Skin epidermis (tissue), 12 donors: ENCODE data around the gene ZNF638.
"Not testable (repeated sequence)": the region's sequence is repeated elsewhere in the genome, so short reads cannot be mapped to it uniquely, and the experiment has no call there.

ENCODE experiments used
- H3K27ac ChIP-seq, 21 experiments: fragments of 200-600 bp; sonication (generic) in 11 of 21; one replicate each; pipeline ENCODE4 v1.5.0; 2020; ENCODE audit warnings: mild to moderate bottlenecking in 3 of 21, inconsistent platforms in 2 of 21, moderate library complexity in 2 of 21
- H3K4me3 ChIP-seq, 7 experiments: fragments of 200-600 bp; sonication (generic) in 2 of 7; one replicate each; pipeline ENCODE4 v1.5.0; 2020; ENCODE audit warnings: inconsistent platforms in 2 of 7, mild to moderate bottlenecking in 2 of 7, moderate library complexity in 1 of 7

ZNF638 gene

DNA sequence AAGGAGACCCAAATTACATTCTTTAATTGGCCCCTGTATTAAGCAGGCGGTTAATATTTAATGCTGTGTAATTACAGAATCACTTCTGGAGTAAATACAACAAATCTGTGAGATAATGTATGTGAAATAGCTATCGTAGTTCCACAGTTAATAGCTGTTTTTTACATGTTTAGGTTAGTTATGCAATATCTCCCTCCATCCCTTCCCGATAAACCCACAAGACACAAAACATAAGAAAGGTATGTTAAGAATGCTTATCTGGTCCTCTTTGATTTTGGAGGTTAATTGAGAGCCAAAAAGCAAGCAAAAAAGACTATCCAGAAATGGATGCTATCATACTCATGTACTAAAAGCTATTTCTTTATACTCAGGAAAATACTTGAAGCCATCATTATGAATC lies 49.1 kb downstream of the ZNF638 start:
- Histone ChIP-seq H3K27ac (no peak overlapping the region), H3K4me3 (no peak overlapping the region)

DNA sequence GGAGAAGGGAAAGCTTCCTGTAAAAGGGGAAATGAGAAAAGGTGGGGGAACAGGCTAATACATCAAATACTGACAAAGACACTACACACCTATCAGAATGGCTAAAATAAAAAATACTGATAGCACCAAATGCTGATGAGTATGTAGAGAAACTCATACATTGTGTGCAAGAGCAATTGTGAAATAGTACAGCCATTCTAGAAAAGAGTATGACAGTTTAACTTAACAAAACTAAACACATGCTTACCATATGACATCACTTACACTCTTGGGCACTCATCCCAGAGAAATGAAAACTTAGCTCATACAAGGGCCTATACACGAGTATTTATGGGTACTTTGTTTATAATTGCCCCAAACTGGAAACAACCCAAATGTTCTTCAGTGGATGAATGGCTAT lies 53.4 kb downstream of the ZNF638 start:
- no peak overlapping the region for H3K27ac ChIP-seq

DNA sequence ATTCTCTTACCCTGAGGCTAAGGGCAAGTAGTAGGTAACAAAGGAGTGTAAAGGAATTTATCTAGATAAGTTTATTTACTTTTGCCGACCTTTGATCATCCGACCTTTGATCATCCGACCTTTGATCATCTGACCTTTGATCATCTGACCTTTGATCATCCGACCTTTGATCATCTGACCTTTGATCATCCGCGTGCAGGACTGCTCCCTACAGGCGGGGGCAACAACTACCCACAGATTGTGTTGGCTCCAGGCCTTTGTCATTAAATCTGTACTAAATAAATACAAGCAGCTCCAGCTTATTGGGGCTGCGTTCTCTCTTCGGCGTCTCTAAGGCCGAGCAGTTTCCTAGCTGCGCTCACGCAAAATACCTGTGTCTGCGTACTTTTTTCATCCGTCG lies 56.6 kb downstream of the ZNF638 start:
- Histone ChIP-seq H3K4me3 (no peak overlapping the region), H3K27ac (no peak overlapping the region)

More for the DNA sequence above, 53.4 kb downstream of the ZNF638 start:
- H3K4me3 ChIP-seq: no peak overlapping the region

- no peak overlapping the region for H3K27ac ChIP-seq
- no peak overlapping the region for H3K4me3 ChIP-seq
Measured at GRCh38 chr2:71389384-71390072, 57.9 kb downstream of the ZNF638 start.

- Histone ChIP-seq H3K27ac (no peak overlapping the region), H3K4me3 (no peak overlapping the region)
Measured at GRCh38 chr2:71393216-71393615, 61.6 kb downstream of the ZNF638 start.

DNA sequence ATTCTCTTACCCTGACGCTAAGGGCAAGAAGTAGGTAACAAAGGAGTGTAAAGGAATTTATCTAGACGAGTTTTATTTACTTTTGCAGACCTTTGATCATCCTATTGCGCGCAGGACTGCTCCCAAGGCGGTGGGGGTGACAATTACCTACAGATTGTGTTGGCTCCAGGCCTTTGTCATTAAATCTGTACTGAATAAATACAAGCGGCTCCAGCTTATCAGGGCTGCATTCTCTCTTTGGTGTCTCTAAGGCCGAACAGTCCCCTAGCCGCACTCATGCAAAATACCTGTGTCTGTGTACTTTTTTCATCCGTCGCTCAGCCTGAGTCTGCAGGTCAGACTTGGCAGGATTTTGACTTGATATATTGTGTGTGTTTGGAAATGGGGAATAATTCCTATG lies 63.9 kb downstream of the ZNF638 start:
- H3K4me3 ChIP-seq: no peak overlapping the region
- no peak overlapping the region for H3K27ac ChIP-seq

DNA sequence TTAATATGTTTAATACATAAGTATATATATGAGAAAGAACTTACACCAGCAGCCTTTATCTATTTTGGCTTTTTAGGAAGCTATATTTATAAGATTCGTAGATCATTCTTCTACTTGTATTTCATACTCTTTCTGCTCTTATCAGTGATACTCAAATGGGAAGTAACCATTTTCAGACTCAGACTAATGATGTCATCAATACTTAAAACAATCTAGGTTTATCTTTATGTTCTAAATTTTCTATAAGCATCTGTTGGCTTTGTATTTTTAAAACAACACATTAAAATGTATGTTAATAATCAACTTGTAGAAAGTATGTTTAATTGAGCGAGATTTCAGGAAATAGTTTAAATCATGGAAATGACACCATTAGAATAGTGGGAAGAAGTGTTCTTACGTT lies 70.8 kb downstream of the ZNF638 start:
- no peak overlapping the region for H3K27ac ChIP-seq
- H3K4me3 ChIP-seq: no peak overlapping the region

- Histone ChIP-seq H3K27ac (no peak overlapping the region), H3K4me3 (no peak overlapping the region)
Measured at GRCh38 chr2:71409611-71410010, 78.0 kb downstream of the ZNF638 start.

DNA sequence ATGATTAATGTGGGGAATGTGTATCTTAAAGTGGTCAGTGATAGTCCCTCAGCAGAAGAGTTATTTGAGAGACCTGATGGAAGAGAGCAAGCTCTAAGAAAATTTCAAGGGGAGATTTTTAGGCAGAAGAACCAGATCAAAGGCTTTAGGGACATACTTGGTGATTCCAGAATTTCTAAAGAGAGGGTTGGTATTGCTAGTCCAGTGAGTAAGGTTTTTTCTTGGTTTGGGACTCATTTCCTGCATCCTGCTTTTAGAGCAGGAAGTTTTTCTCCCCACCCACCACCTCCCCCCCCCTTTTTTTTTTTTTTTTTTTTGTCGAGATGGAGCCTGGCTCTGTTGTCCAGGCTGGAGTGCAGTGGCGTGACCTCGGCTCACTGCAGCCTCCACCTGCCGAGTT lies 79.1 kb downstream of the ZNF638 start:
- H3K27ac ChIP-seq: no peak overlapping the region
- no peak overlapping the region for H3K4me3 ChIP-seq

DNA sequence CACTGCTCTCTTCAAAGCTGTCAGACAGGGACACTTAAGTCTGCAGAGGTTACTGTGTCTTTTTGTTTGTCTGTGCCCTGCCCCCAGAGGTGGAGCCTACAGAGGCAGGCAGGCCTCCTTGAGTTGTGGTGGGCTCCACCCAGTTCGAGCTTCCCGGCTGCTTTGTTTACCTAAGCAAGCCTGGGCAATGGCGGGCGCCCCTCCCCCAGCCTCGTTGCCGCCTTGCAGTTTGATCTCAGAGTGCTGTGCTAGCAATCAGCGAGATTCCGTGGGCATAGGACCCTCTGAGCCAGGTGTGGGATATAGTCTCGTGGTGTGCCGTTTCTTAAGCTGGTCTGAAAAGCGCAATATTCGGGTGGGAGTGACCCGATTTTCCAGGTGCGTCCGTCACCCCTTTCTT lies 85.3 kb downstream of the ZNF638 start:
- H3K27ac ChIP-seq: peak overlapping the region in 10 of 21 experiments; percentile 27 to 84 (median 56)
- H3K4me3 ChIP-seq: peak overlapping the region in 5 of 7 experiments; percentile 5 to 33 (median 21)

- peak overlapping the region; percentile 5 to 33 (median 17) for H3K4me3 ChIP-seq
Measured at GRCh38 chr2:71417300-71418202, 86.0 kb downstream of the ZNF638 start.

GRCh38 chr2:71419145-71419544 lies 87.6 kb downstream of the ZNF638 start:
- Histone ChIP-seq H3K27ac (no peak overlapping the region), H3K4me3 (no peak overlapping the region)

More at GRCh38 chr2:71417300-71418202, 86.0 kb downstream of the ZNF638 start:
- peak overlapping the region in 17 of 21 experiments; percentile 18 to 84 (median 51) for H3K27ac ChIP-seq

DNA sequence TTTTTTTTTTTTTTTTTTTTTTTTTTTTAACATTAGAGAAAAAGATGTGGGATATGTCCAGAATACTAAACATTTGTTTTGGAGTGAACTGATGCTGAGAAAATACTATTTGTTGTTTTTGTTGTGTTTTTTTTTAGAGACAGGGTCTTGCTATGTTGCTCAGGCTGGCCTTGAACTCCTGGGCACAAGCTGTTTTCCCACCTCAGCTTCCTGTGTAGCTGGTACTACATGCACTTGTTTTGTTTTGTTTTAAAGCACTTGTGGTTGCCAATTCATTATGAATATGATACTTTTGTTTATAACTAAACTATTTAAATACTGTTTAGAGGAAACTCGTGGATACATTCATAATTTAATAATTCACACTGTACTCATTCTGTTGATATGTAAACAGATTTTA lies 88.4 kb downstream of the ZNF638 start:
- no peak overlapping the region for H3K27ac ChIP-seq
- no peak overlapping the region for H3K4me3 ChIP-seq

GRCh38 chr2:71422786-71423185 lies 91.2 kb downstream of the ZNF638 start:
- Histone ChIP-seq H3K4me3 (no peak overlapping the region), H3K27ac (peak overlapping the region in 1 of 21 experiments; percentile 24)

GRCh38 chr2:71423817-71424420 lies 92.3 kb downstream of the ZNF638 start:
- H3K4me3 ChIP-seq: no peak overlapping the region
- H3K27ac ChIP-seq: peak overlapping the region in 2 of 21 experiments; percentile 19 to 43

DNA sequence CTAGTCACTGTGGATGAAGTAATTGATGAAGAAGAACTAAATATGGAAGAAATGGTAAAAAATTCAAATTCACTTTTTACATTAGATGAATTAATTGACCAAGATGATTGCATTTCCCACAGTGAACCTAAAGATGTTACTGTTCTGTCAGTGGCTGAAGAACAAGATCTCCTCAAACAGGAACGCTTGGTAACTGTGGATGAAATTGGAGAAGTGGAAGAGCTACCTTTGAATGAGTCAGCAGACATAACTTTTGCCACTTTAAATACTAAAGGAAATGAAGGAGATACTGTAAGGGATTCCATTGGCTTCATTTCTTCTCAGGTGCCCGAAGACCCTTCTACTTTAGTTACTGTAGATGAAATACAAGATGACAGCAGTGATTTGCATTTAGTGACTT lies 95.1 kb downstream of the ZNF638 start:
- no peak overlapping the region for H3K27ac ChIP-seq
- H3K4me3 ChIP-seq: no peak overlapping the region

- no peak overlapping the region for H3K27ac ChIP-seq
Measured at GRCh38 chr2:71428472-71429383, 97.1 kb downstream of the ZNF638 start.

GRCh38 chr2:71445142-71445541 lies 113.6 kb downstream of the ZNF638 start:
- H3K27ac ChIP-seq, H3K4me3 ChIP-seq: not testable (repeated sequence)

More at GRCh38 chr2:71428472-71429383, 97.1 kb downstream of the ZNF638 start:
- H3K4me3 ChIP-seq: no peak overlapping the region

GRCh38 chr2:71446505-71446904 lies 114.9 kb downstream of the ZNF638 start:
- H3K27ac ChIP-seq: no peak overlapping the region
- no peak overlapping the region for H3K4me3 ChIP-seq
